GM12874 (cell line): Measurements from ENCODE around the gene CATSPERE.

Experiments used
- CTCF ChIP-seq: IDR thresholded peaks from 2 replicates; pipeline ENCODE4 v1.5.1; 2011; ENCODE audit warnings: low read depth, mild to moderate bottlenecking, control low read depth, low read length, moderate library complexity; ENCODE audit not compliant: insufficient read depth

The CATSPERE gene

GRCh38 chr1:244515680-244516079 is 54.6 kb downstream of the CATSPERE start:
- no peak for TF ChIP-seq CTCF

- TF ChIP-seq CTCF: no peak
Measured at GRCh38 chr1:244536316-244536715, 75.2 kb downstream of the CATSPERE start.

- TF ChIP-seq CTCF: no peak
Measured at GRCh38 chr1:244545511-244545910, 84.4 kb downstream of the CATSPERE start.

- TF ChIP-seq CTCF: no peak
Measured at GRCh38 chr1:244548558-244549115, 87.6 kb downstream of the CATSPERE start.

- TF ChIP-seq CTCF: no peak
Measured at GRCh38 chr1:244552336-244552735, 91.3 kb downstream of the CATSPERE start.

GRCh38 chr1:244556263-244556662 is 95.2 kb downstream of the CATSPERE start:
- no peak for TF ChIP-seq CTCF

GRCh38 chr1:244557565-244557964 is 96.5 kb downstream of the CATSPERE start:
- no peak for TF ChIP-seq CTCF
